UCSD-AML1 (cell line): ENCODE measurements around the gene COL20A1.

ENCODE experiments used
- DNase-seq: peaks from one replicate; lab custom pipeline; 2025; ENCODE audit not compliant: unreplicated experiment; lab: John Stamatoyannopoulos, UW

Gene COL20A1

DNA sequence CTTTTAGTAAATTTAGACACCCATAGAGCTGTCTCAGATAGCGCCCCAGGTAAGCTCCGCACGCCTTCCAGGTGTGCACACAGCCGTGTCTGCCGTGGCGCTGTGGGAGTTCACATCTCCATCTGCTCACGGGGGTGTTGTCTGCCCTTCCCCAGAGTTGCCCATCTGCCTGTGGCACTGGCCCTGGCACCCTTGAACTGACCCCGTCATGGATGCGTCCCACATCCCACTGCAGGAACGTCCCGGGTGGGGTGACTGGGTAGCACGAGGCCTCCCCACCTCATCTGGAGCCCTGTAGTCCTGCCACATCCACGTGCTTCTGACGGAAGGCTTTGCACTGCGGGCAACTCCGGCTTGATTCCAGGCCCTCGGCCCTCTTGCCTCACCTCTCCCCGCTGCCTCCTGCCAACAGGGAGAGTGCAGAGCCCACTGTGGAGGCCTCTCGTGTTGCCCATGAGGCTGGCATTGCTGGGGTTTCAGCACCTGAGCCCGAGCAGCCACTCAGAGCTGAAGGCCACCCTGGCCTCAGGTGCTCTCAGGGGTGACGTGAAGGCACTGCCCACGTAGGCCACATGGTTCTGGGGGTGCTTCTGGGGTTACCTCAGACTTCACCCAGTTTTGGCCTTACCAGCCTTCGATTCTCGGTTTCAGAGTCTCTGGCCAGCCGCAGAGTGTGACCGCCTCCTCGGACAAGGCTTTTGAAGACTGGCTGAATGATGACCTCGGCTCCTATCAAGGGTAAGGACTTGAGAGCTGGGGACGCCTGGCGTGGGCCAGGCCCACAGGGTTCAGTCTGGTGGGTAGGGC is 15.3 kb upstream of the COL20A1 start:
- no peak for DNase-seq

- DNase-seq = no peak
Observed at GRCh38 chr20:63278661-63279060, 14.3 kb upstream of the COL20A1 start.

GRCh38 chr20:63279931-63280330 is 13.1 kb upstream of the COL20A1 start:
- no peak for DNase-seq

DNA sequence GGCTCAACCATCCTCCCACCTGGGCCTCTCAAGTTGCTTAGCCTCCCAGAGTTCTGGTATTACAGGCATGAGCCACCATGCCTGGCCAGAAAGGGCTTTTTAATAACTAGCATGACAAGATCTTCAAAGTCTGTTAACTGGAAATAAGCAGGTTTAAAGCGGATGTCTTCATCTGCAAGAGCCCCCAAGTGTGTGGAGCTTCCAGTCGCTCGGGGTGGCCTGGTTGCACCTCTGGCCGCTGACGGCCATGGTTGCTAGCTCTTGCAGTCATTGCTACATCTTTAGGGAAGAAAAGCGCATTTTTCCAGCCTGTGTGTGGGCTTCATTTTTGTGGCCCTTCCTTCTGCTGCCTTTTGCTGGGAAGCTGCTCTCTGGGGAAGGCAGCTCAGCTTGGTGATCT is 12.6 kb upstream of the COL20A1 start:
- no peak for DNase-seq

DNA sequence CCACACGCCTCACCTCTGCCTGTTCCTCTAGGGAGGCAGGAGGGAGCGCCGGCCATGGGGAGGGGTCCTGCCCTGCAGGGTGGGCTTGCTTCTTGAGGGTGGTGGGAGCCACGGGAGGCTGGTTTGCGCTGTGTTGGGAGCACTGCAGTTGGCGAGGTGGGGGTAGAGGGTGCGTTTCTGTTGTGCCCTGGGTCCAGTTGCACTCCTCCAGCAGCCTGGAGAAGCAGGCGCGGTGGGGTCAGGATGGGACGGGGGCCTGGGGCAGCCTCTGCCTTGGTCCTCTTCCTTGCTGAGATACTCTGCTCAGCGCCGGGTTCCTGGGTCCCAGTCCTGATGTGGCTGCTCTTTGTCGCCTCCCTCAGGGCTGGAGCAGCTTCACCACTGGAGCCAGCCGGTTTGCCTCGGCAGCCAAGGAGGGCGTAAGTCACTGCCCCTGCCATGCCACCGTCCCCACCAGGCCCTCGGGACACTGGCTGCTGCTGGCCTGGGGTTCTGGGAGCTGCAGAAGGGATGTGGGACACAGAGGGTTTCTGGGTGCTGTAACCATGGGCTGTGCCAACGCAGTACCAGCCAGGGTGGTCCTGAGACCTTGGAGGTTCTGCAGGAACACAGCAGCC is 11.9 kb upstream of the COL20A1 start:
- no peak for DNase-seq

DNA sequence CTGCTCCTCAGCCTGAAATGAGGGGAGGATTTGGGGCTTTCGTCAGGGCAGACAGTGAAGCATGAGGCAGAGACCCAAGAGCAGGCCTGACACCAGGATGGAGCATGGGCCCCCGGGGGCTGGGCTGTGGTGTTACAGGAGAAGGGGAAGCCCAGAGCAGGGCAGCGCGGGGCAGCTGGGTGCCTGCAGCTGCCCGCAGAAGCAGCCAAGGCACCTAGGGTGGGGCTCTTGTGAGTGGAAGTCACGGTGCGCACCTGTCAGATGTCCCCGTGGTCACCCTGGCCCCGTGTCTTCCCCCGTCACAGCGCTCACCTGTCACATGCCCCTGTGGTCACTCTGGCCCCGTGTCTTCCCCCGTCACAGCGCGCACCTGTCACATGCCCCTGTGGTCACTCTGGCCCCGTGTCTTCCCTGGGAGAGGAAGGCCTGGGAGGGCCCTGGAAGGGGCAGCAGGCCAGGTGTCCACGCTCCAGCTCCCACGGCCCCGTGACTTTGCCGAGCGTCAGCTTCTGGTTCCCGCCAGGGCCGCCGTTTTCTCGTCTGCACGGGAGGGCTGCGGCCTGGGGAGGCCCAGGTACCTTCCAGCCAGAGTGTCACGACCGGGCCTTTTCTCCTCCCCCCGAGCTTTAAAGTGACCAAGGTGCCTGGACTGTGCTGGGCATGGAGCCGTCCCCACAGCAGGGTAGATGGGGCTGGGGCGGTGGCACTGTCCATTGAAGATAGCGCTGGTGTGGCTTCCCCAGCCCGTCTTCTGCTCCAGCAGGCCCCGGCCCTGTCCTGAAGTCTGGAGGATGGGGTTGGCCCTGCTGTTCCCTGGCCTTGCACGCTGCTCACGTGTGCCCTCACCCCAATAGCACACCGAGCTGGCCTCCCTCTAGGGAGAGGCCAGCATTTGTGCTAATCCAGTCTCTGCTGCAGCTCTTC is 11.0 kb upstream of the COL20A1 start:
- no peak for DNase-seq

GRCh38 chr20:63282946-63283345 is 10.0 kb upstream of the COL20A1 start:
- no peak for DNase-seq

- no peak for DNase-seq
Observed at GRCh38 chr20:63283397-63284082, 9.4 kb upstream of the COL20A1 start.

- DNase-seq = no peak
Observed at GRCh38 chr20:63284083-63284440, 8.9 kb upstream of the COL20A1 start.

- no peak for DNase-seq
Observed at GRCh38 chr20:63284544-63284949, 8.4 kb upstream of the COL20A1 start.

DNA sequence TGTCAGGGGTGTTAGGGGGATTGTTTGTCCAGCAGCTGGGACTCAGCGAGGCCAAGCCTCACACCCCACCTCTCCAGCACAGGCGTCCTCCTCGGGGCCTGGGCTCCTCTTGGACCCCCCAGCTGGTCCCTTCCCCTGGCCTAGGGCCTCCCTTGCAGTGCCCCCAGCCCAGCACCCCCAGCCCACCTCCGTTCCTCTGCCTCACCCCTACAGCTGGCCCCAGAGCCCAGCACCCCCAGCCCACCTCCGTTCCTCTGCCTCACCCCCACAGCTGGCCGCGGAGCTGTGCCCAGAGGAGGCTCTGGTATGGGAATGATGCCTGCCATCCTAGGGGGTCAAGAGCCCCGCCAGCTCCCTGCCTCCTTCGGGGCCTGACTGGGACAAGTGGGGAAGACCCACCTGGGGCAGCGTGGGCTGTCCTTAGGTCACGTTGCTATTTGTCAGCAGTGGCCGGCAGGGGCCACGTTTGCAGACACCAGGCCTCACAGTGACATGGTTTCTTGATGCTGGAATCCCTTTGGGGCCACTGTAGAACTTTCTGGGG is 7.9 kb upstream of the COL20A1 start:
- DNase-seq = no peak

DNA sequence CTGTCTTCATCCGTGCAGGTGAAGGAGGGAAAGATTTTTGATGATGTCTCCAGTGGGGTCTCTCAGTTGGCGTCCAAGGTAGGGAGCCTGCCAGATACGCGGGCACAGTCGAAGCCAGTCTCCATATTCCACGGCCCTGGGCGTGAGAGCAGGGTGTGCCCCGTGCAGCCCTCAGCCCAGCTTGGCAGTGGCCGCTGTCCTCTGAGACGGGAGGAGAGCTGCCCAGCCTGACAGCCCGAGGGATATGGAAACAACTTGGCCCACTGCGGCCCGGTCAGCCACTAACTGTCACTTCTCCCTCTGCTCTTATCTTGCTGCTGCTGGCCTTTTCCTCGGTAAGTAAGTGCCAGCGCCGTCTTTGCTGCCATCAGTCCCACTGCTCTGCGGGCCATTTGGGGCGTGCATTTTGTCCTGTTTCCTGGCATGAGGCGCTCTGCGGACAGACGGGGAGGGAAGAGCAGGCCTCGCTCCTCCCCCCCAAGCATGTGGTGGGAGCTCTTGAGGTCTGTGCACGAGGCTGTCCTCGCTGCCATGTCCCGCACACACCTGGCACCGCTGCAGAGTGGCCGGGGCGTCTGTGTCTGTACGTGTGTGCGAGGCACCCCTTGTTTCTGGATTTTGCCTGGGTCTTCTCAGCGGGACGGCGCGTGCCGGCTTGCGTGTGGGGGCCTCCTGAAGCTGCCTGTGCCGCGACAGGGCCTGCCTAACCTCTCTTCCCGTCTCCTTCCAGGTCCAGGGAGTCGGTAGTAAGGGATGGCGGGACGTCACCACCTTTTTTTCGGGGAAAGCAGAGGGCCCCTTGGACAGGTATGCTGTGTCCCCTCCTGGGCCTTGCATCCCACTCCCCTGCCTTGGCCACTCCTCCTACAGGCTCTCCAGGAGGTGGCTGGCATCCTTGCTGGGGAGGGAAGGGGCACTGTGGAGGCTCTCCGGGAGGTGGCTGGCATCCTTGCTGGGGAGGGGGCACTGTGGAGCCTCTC is 7.1 kb upstream of the COL20A1 start:
- DNase-seq = no peak

DNA sequence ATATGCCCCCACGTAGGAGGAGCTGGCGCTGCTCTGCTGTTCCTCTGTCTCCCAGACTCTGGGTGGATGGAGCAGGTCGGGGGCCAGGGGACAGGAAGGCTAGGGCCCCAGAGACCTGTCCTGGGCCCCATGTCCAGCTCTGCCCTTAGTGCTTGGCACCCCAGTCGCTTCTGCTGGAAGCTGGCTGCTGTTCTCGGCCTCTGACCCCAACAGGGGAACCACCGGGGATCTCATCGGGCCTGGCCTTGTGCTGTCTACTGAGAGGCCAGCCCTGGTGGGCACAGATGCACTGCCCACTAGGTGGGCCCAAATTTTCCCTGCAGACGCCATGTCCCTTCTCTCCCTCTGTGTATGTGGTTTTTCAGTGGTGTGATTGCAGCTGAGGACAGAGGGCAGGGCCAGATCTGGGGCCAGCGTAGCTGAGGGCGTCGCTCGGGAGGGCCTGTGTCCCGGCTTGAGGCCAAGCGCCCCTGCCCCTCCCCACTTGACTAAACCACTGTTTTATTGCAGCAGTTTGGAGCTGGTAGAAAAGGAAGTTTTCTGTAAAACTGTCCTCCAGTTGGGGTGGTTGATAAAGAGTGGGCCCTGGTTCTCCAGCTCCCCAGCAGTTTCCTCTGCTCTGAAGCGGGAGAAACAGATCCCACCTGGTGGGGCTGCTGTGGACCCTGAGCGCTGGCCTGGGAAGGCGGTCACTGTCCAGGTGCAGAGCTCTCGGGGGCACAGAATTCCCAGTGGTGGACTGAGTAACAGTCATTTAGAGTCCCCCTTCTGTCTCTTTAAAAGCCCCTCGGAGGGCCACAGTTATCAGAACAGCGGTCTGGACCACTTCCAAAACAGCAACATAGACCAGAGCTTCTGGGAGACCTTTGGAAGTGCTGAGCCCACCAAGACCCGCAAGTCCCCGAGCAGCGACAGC is 5.9 kb upstream of the COL20A1 start:
- DNase-seq = no peak

GRCh38 chr20:63287697-63288580 is 5.0 kb upstream of the COL20A1 start:
- DNase-seq = no peak

DNA sequence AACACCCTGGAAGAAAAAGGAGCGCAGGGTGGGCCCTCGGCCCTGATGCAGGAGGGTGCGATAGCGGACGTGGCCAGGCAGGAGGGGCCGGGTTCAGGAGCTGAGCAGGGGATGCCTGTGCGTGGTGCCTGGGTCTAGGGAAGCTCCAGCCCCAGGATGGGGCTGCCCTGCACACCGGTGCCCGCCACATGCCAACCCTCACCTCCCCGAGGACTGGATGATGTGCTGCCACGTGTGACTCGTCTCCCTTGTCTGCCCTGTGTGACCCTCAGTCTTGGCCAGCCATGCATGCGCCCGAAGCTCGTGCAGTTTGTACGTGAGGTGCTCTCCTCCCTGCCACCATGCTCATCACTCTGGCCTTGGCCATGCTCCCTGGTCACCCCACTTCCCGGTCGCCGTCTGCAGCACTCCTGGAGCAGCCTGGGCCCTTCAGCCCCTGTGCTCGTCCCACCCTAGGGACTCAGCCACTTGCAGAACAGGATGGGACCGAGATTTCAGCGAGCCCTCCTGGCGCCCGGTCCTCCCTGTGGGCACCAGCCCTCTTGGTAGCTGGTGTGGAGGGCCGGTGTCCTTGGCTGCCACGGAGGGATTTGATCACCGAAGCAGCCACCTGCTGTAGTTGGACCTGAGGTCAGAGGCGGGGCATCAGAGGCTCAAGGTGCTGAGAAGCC is 4.3 kb upstream of the COL20A1 start:
- no peak for DNase-seq

GRCh38 chr20:63289311-63290135 is 3.5 kb upstream of the COL20A1 start:
- DNase-seq = no peak
